Liver (tissue), 9 donors: ENCODE data around the gene TPRA1. TPM values are rescaled to one million over a fixed set of nuclear protein-coding genes. Genes with fewer than 3 reads are reported as not detected.

Experiments
- DNase-seq: peaks from one replicate; pipeline ENCODE4 v3.0.0-alpha.2; 2017; ENCODE audit warnings: low spot score
- H3K27ac ChIP-seq, 2 donors: one replicate each; pipeline ENCODE4 v1.7.0; 2013; ENCODE audit warnings: inconsistent platforms in 2 of 2, low read length in 2 of 2, control low read depth in 1 of 2, low read depth in 1 of 2, mild to moderate bottlenecking in 1 of 2
- H3K27me3 ChIP-seq, 4 donors: one replicate each; pipeline versions ENCODE4 v1.6.1 to v1.7.0; 2013; ENCODE audit warnings: low read length in 3 of 4, inconsistent platforms in 1 of 4, mild to moderate bottlenecking in 1 of 4, moderate library complexity in 1 of 4; ENCODE audit not compliant: control insufficient read depth in 4 of 4, insufficient read depth in 4 of 4
- H3K36me3 ChIP-seq, 4 donors: one replicate each; pipeline versions ENCODE4 v1.6.1 to v1.7.0; 2013; ENCODE audit warnings: low read length in 3 of 4, mild to moderate bottlenecking in 3 of 4, low read depth in 1 of 4, moderate library complexity in 1 of 4; ENCODE audit not compliant: control insufficient read depth in 4 of 4, insufficient read depth in 3 of 4
- H3K4me1 ChIP-seq, 4 donors: one replicate each; pipeline versions ENCODE4 v1.6.1 to v1.7.0; 2013; ENCODE audit warnings: low read length in 3 of 4, mild to moderate bottlenecking in 3 of 4, moderate library complexity in 1 of 4; ENCODE audit not compliant: control insufficient read depth in 4 of 4, insufficient read depth in 4 of 4
- H3K4me3 ChIP-seq, 3 donors: one replicate each; pipeline versions ENCODE4 v1.6.1 to v1.7.0; 2013; ENCODE audit warnings: low read length in 3 of 3, control low read depth in 1 of 3, low read depth in 1 of 3, mild to moderate bottlenecking in 1 of 3
- H3K9ac ChIP-seq, 2 donors: one replicate each; pipeline ENCODE4 v1.7.0; 2013; ENCODE audit warnings: low read length in 2 of 2, mild to moderate bottlenecking in 2 of 2, moderate library complexity in 2 of 2, control low read depth in 1 of 2, low read depth in 1 of 2
- H3K9me3 ChIP-seq, 4 donors: one replicate each; pipeline versions ENCODE4 v1.6.1 to v1.7.0; 2013; ENCODE audit warnings: low read length in 3 of 4; ENCODE audit not compliant: control insufficient read depth in 4 of 4
- EGR1 ChIP-seq, 2 donors: IDR thresholded peaks; 2 replicates each; pipeline ENCODE4 v1.6.1; 2016 to 2018; ENCODE audit warnings: antibody characterized with exemption in 2 of 2, low read depth in 2 of 2
- FOXA1 ChIP-seq: IDR thresholded peaks from 2 replicates; pipeline ENCODE4 v1.6.1; 2016; ENCODE audit warnings: antibody characterized with exemption
- FOXA2 ChIP-seq: IDR thresholded peaks from 2 replicates; pipeline ENCODE4 v1.6.1; 2016; ENCODE audit warnings: antibody characterized with exemption
- GABPA ChIP-seq, 2 donors: IDR thresholded peaks in 1 of 2; conservative IDR thresholded peaks in 1 of 2; 2 replicates each; pipeline ENCODE4 v1.6.1; 2016; ENCODE audit warnings: antibody characterized with exemption in 2 of 2, mild to moderate bottlenecking in 1 of 2, moderate library complexity in 1 of 2
- HNF4A ChIP-seq, 2 donors: conservative IDR thresholded peaks; 2 replicates each; pipeline ENCODE4 v1.6.1; 2016; ENCODE audit warnings: antibody characterized with exemption in 2 of 2, mild to moderate bottlenecking in 2 of 2
- HNF4G ChIP-seq: IDR thresholded peaks from 2 replicates; pipeline ENCODE4 v1.6.1; 2016; ENCODE audit warnings: antibody characterized with exemption
- JUND ChIP-seq, 2 donors: IDR thresholded peaks; 2 replicates each; pipeline ENCODE4 v1.6.1; 2016; ENCODE audit warnings: antibody characterized with exemption in 2 of 2
- MAX ChIP-seq: IDR thresholded peaks from 2 replicates; pipeline ENCODE4 v1.6.1; 2016; ENCODE audit warnings: antibody characterized with exemption
- NR2F2 ChIP-seq: IDR thresholded peaks from 2 replicates; pipeline ENCODE4 v1.6.1; 2016; ENCODE audit warnings: antibody characterized with exemption
- RAD21 ChIP-seq, 2 donors: IDR thresholded peaks; 2 replicates each; pipeline ENCODE4 v1.6.1; 2016; ENCODE audit warnings: antibody characterized with exemption in 2 of 2, mild to moderate bottlenecking in 2 of 2
- RXRA ChIP-seq, 2 donors: IDR thresholded peaks; 2 replicates each; pipeline ENCODE4 v1.6.1; 2017 to 2018; ENCODE audit warnings: antibody characterized with exemption in 2 of 2, mild to moderate bottlenecking in 1 of 2
- SP1 ChIP-seq: IDR thresholded peaks from 2 replicates; pipeline ENCODE4 v1.6.1; 2018; ENCODE audit warnings: antibody characterized with exemption, mild to moderate bottlenecking
- TAF1 ChIP-seq: conservative IDR thresholded peaks from 2 replicates; pipeline ENCODE4 v1.6.1; 2016; ENCODE audit warnings: antibody characterized with exemption, mild to moderate bottlenecking
- YY1 ChIP-seq: IDR thresholded peaks from 2 replicates; pipeline ENCODE4 v1.6.1; 2016; ENCODE audit warnings: antibody characterized with exemption, mild to moderate bottlenecking
- ZBTB33 ChIP-seq: IDR thresholded peaks from 2 replicates; pipeline ENCODE4 v1.6.1; 2016; ENCODE audit warnings: antibody characterized with exemption
- WGBS: extraction: QIAGEN DNeasy Blood & Tissue Kit; methylation state at CpG from one replicate; pipeline ENCODE4 v1.1.7; 2013; 5-methylcytosine and 5-hydroxymethylcytosine counted together
- polyA plus RNA-seq, 2 donors: library from polyadenylated mRNA; stranded (reverse) in 1 of 2; unstranded in 1 of 2; fragments of 200-250 nt in 1 of 2; fragments of >200 nt in 1 of 2; fragmentation: Nextera tagmentation in 1 of 2; extraction: Ambion mirVana in 1 of 2; gene quantifications; one replicate each; pipeline versions ENCODE4 v1.2.1 to v1.2.3, GENCODE V29; 2013 to 2015
- total RNA-seq, 2 donors: library from RNA; depleted of rRNA; stranded (reverse); fragments of >200 nt; gene quantifications; one replicate each; pipeline ENCODE4 v1.2.3, GENCODE V29; 2014
- TF ChIP-seq, protein P1 (sequence below): IDR thresholded peaks from 2 replicates; pipeline ENCODE4 v1.6.1; 2016; ENCODE audit warnings: antibody characterized with exemption
- TF ChIP-seq, protein P2 (sequence below): fragments of 150-350 bp; IDR thresholded peaks from 2 replicates; pipeline ENCODE4 v1.5.1; 2017; ENCODE audit warnings: improper control_type of control experiment, low read depth, low read length; ENCODE audit not compliant: missing input control
- TF ChIP-seq, protein P3 (sequence below): IDR thresholded peaks from 2 replicates; pipeline ENCODE4 v1.6.1; 2016; ENCODE audit warnings: antibody characterized with exemption, mild to moderate bottlenecking
- donor health status: healthy.
- donor health status: healthy.
- donor health status: healthy.
- donor health status: healthy.
- donor health status: healthy.

TPRA1 gene
- total and polyA plus RNA-seq, 4 donors, result 17.3 to 27.1 (median 21.3) TPM

- DNase-seq, result no peak
- peaks cover 2 to 27% (median 11%) of the 10 kb centered on the region in 4 donors for H3K36me3 ChIP-seq
- no peaks in the 10 kb centered on the region for H3K27me3 ChIP-seq
- no peak overlapping the region for H3K9ac ChIP-seq
- no peaks in the 10 kb centered on the region for H3K9me3 ChIP-seq
- TF ChIP-seq MAX, result no peak
- TF ChIP-seq, protein P1, sequence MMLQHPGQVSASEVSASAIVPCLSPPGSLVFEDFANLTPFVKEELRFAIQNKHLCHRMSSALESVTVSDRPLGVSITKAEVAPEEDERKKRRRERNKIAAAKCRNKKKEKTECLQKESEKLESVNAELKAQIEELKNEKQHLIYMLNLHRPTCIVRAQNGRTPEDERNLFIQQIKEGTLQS, result no peak
- TF ChIP-seq JUND (IDR thresholded peaks at IDR 0.05), result no peak
- TF ChIP-seq HNF4G, result no peak
- TF ChIP-seq EGR1 (IDR thresholded peaks at IDR 0.05; ENCODE audit: low read depth in 2 of 2), result no peak
- TF ChIP-seq RAD21 (IDR thresholded peaks at IDR 0.05), result no peak
- no peak for TF ChIP-seq FOXA2
- no peak for TF ChIP-seq ZBTB33
- H3K4me1 ChIP-seq, result peaks cover 0 to 19% (median 13%) of the 10 kb centered on the region in 4 donors
- H3K4me3 ChIP-seq, result no peak overlapping the region
- whole genome bisulfite sequencing, result 82% methylated on average over 5 of the region's 5 CpGs
- no peak overlapping the region for H3K27ac ChIP-seq
Measured at GRCh38 chr3:127573912-127574311, 16.6 kb downstream of the TPRA1 start.

- peaks cover 2 to 27% (median 11%) of the 10 kb centered on the region in 4 donors for H3K36me3 ChIP-seq
- no peak overlapping the region for H3K4me3 ChIP-seq
- TF ChIP-seq FOXA1 (no peak), FOXA2 (no peak), HNF4A (conservative IDR thresholded peaks at IDR 0.05) (no peak), MAX (no peak), NR2F2 (no peak), EGR1 (IDR thresholded peaks at IDR 0.05; ENCODE audit: low read depth in 2 of 2) (no peak), JUND (IDR thresholded peaks at IDR 0.05) (no peak), RAD21 (IDR thresholded peaks at IDR 0.05) (no peak), RXRA (IDR thresholded peaks at IDR 0.05) (no peak), GABPA (IDR thresholded peaks at IDR 0.05 in 1 of 2, conservative IDR thresholded peaks at IDR 0.05 in 1 of 2) (no peak), SP1 (no peak), TAF1 (no peak), ZBTB33 (no peak), YY1 (no peak), HNF4G (no peak)
- TF ChIP-seq, protein P2, sequence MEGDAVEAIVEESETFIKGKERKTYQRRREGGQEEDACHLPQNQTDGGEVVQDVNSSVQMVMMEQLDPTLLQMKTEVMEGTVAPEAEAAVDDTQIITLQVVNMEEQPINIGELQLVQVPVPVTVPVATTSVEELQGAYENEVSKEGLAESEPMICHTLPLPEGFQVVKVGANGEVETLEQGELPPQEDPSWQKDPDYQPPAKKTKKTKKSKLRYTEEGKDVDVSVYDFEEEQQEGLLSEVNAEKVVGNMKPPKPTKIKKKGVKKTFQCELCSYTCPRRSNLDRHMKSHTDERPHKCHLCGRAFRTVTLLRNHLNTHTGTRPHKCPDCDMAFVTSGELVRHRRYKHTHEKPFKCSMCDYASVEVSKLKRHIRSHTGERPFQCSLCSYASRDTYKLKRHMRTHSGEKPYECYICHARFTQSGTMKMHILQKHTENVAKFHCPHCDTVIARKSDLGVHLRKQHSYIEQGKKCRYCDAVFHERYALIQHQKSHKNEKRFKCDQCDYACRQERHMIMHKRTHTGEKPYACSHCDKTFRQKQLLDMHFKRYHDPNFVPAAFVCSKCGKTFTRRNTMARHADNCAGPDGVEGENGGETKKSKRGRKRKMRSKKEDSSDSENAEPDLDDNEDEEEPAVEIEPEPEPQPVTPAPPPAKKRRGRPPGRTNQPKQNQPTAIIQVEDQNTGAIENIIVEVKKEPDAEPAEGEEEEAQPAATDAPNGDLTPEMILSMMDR, result no peak
- TF ChIP-seq, protein P3, sequence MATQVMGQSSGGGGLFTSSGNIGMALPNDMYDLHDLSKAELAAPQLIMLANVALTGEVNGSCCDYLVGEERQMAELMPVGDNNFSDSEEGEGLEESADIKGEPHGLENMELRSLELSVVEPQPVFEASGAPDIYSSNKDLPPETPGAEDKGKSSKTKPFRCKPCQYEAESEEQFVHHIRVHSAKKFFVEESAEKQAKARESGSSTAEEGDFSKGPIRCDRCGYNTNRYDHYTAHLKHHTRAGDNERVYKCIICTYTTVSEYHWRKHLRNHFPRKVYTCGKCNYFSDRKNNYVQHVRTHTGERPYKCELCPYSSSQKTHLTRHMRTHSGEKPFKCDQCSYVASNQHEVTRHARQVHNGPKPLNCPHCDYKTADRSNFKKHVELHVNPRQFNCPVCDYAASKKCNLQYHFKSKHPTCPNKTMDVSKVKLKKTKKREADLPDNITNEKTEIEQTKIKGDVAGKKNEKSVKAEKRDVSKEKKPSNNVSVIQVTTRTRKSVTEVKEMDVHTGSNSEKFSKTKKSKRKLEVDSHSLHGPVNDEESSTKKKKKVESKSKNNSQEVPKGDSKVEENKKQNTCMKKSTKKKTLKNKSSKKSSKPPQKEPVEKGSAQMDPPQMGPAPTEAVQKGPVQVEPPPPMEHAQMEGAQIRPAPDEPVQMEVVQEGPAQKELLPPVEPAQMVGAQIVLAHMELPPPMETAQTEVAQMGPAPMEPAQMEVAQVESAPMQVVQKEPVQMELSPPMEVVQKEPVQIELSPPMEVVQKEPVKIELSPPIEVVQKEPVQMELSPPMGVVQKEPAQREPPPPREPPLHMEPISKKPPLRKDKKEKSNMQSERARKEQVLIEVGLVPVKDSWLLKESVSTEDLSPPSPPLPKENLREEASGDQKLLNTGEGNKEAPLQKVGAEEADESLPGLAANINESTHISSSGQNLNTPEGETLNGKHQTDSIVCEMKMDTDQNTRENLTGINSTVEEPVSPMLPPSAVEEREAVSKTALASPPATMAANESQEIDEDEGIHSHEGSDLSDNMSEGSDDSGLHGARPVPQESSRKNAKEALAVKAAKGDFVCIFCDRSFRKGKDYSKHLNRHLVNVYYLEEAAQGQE, result no peak
- TF ChIP-seq, protein P1, result no peak
- DNase-seq, result no peak
- H3K9me3 ChIP-seq, result no peaks in the 10 kb centered on the region
- peaks cover 0 to 19% (median 13%) of the 10 kb centered on the region in 4 donors for H3K4me1 ChIP-seq
- WGBS, result 96% methylated on average over 14 of the region's 14 CpGs
- no peaks in the 10 kb centered on the region for H3K27me3 ChIP-seq
- H3K9ac ChIP-seq, result no peak overlapping the region
- no peak overlapping the region for H3K27ac ChIP-seq
Measured at GRCh38 chr3:127573401-127573800, 17.1 kb downstream of the TPRA1 start.
